HG03354 (cell line): ENCODE results near the gene SLC12A5.
"Not testable (repeated sequence)": the region's sequence is repeated elsewhere in the genome, so short reads cannot be mapped to it uniquely, and the experiment has no call there.

Experiments
- ATAC-seq: cut with Tn5 transposase; IDR thresholded peaks from one replicate; pipeline ENCODE4 v1.9.1; 2021; ENCODE audit warnings: mild to moderate bottlenecking; ENCODE audit not compliant: unreplicated experiment, poor library complexity, severe bottlenecking

The SLC12A5 gene

GRCh38 chr20:46028772-46029371 lies at the start of gene SLC12A5:
TSS of gene SLC12A5 (plus strand) at chr20:46029215. CDS start at chr20:46029345, 130 bp downstream.
- no peak for ATAC-seq

- ATAC-seq, result no peak
Measured at GRCh38 chr20:45981261-45981660, 47.8 kb upstream of the SLC12A5 start.

- no peak for ATAC-seq
Measured at GRCh38 chr20:45983279-45983743, 45.7 kb upstream of the SLC12A5 start.

- ATAC-seq, result no peak
Measured at GRCh38 chr20:45985573-45985972, 43.4 kb upstream of the SLC12A5 start.

- no peak for ATAC-seq
Measured at GRCh38 chr20:45987108-45987780, 41.8 kb upstream of the SLC12A5 start.

- ATAC-seq, result not testable (repeated sequence)
Measured at GRCh38 chr20:45988830-45989229, 40.2 kb upstream of the SLC12A5 start.

GRCh38 chr20:45991616-45992015 lies 37.4 kb upstream of the SLC12A5 start:
- ATAC-seq, result no peak

- no peak for ATAC-seq
Measured at GRCh38 chr20:45993197-45993951, 35.6 kb upstream of the SLC12A5 start.

- no peak for ATAC-seq
Measured at GRCh38 chr20:45994761-45995493, 34.1 kb upstream of the SLC12A5 start.

GRCh38 chr20:45995495-45996097 lies 33.4 kb upstream of the SLC12A5 start:
- ATAC-seq, result not testable (repeated sequence)

GRCh38 chr20:45997187-45997586 lies 31.8 kb upstream of the SLC12A5 start:
- ATAC-seq, result no peak

- ATAC-seq, result no peak
Measured at GRCh38 chr20:45998337-45998736, 30.7 kb upstream of the SLC12A5 start.

GRCh38 chr20:45998761-45999160 lies 30.3 kb upstream of the SLC12A5 start:
- ATAC-seq, result no peak

- no peak for ATAC-seq
Measured at GRCh38 chr20:45999557-46000261, 29.3 kb upstream of the SLC12A5 start.

- no peak for ATAC-seq
Measured at GRCh38 chr20:46000262-46000996, 28.6 kb upstream of the SLC12A5 start.

GRCh38 chr20:46001498-46001897 lies 27.5 kb upstream of the SLC12A5 start:
- no peak for ATAC-seq

- ATAC-seq, result no peak
Measured at GRCh38 chr20:46002008-46002407, 27.0 kb upstream of the SLC12A5 start.

GRCh38 chr20:46004187-46004586 lies 24.8 kb upstream of the SLC12A5 start:
- ATAC-seq, result no peak
